Measurements from ENCODE around the gene CCDC47. TPM values are rescaled to one million over a fixed set of nuclear protein-coding genes. Genes with fewer than 3 reads are reported as not detected.

CCDC47 gene
- total RNA-seq, 1 donor from 2014 or later, result 56.4 TPM

- Mint-ChIP-seq H3K27me3 (ENCODE audit: unreplicated experiment) (peaks cover 21% of the 10 kb centered on the region), H3K36me3 (ENCODE audit: unreplicated experiment) (no peaks in the 10 kb centered on the region), H3K4me1 (ENCODE audit: low read depth, unreplicated experiment) (peaks cover 38% of the 10 kb centered on the region), H3K9me3 (ENCODE audit: unreplicated experiment) (peaks cover 23% of the 10 kb centered on the region), H3K27ac (ENCODE audit: unreplicated experiment) (peak overlapping the region; percentile 97), H3K4me3 (ENCODE audit: unreplicated experiment) (peak overlapping the region; percentile 95)
- peak; percentile 74 for DNase-seq
- no peak for TF ChIP-seq CTCF (IDR thresholded peaks at IDR 0.05; ENCODE audit: partially characterized antibody, unreplicated experiment)
These were observed 72.6 kb downstream of the CCDC47 start for GRCh38 chr17:63700528-63701455.

GRCh38 chr17:63699638-63700527 is 73.5 kb downstream of the CCDC47 start, which contains the start of gene LIMD2:
LIMD2 (minus strand) TSS chr17:63700125; CDS start chr17:63699298, 827 bp downstream.
- H3K27ac Mint-ChIP-seq (ENCODE audit: unreplicated experiment), result peak within 1 kb of the TSS; percentile 62
- no peaks in the 10 kb centered on the region for H3K36me3 Mint-ChIP-seq (ENCODE audit: unreplicated experiment)
- DNase-seq, result peak; percentile 86
- peaks cover 29% of the 10 kb centered on the region for H3K9me3 Mint-ChIP-seq (ENCODE audit: unreplicated experiment)
- H3K4me3 Mint-ChIP-seq (ENCODE audit: unreplicated experiment), result peak within 1 kb of the TSS; percentile 95
- TF ChIP-seq CTCF (IDR thresholded peaks at IDR 0.05; ENCODE audit: partially characterized antibody, unreplicated experiment), result no peak
- peaks cover 17% of the 10 kb centered on the region for H3K27me3 Mint-ChIP-seq (ENCODE audit: unreplicated experiment)
- H3K4me1 Mint-ChIP-seq (ENCODE audit: low read depth, unreplicated experiment), result peaks cover 41% of the 10 kb centered on the region

- TF ChIP-seq CTCF (IDR thresholded peaks at IDR 0.05; ENCODE audit: partially characterized antibody, unreplicated experiment), result no peak
- DNase-seq, result peak; percentile 79
- H3K9me3 Mint-ChIP-seq (ENCODE audit: unreplicated experiment), result peaks cover 35% of the 10 kb centered on the region
- peaks cover 26% of the 10 kb centered on the region for H3K27me3 Mint-ChIP-seq (ENCODE audit: unreplicated experiment)
- peaks cover 46% of the 10 kb centered on the region for H3K4me1 Mint-ChIP-seq (ENCODE audit: low read depth, unreplicated experiment)
- peak overlapping the region; percentile 87 for H3K4me3 Mint-ChIP-seq (ENCODE audit: unreplicated experiment)
- peak overlapping the region; percentile 85 for H3K27ac Mint-ChIP-seq (ENCODE audit: unreplicated experiment)
- H3K36me3 Mint-ChIP-seq (ENCODE audit: unreplicated experiment), result no peaks in the 10 kb centered on the region
These were observed 74.3 kb downstream of the CCDC47 start for GRCh38 chr17:63698886-63699637.

GRCh38 chr17:63698381-63698885 is 75.0 kb downstream of the CCDC47 start:
- Mint-ChIP-seq H3K4me1 (ENCODE audit: low read depth, unreplicated experiment) (peaks cover 44% of the 10 kb centered on the region), H3K27ac (ENCODE audit: unreplicated experiment) (peak overlapping the region; percentile 85), H3K27me3 (ENCODE audit: unreplicated experiment) (peaks cover 30% of the 10 kb centered on the region), H3K36me3 (ENCODE audit: unreplicated experiment) (no peaks in the 10 kb centered on the region), H3K4me3 (ENCODE audit: unreplicated experiment) (peak overlapping the region; percentile 87), H3K9me3 (ENCODE audit: unreplicated experiment) (peaks cover 37% of the 10 kb centered on the region)
- no peak for DNase-seq
- TF ChIP-seq CTCF (IDR thresholded peaks at IDR 0.05; ENCODE audit: partially characterized antibody, unreplicated experiment), result no peak
